ENCODE data around the gene IFT43.

DNA sequence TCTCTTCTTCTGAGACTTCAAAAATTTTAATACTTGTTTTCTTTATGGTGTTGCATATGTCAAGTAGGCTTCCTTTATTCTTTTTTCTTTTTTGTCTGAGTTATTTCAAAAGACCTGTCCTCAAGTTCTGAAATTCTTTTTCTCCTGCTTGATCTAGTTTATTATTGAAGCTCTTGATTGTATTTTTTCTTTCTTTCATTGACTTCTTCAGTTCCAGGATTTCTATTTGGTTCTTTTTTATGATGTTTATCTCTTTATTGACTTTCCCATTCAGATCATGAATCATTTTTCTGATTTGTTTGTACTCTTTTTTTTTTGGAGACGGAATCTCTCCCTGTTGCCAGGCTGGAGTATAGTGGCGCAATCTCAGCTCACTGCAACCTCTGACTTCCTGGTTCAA lies 34.1 kb downstream of the IFT43 start:
- TF ChIP-seq CREM (CRISPR knock-in tag; IDR thresholded peaks at IDR 0.05), result no peak
- TF ChIP-seq, protein P1, sequence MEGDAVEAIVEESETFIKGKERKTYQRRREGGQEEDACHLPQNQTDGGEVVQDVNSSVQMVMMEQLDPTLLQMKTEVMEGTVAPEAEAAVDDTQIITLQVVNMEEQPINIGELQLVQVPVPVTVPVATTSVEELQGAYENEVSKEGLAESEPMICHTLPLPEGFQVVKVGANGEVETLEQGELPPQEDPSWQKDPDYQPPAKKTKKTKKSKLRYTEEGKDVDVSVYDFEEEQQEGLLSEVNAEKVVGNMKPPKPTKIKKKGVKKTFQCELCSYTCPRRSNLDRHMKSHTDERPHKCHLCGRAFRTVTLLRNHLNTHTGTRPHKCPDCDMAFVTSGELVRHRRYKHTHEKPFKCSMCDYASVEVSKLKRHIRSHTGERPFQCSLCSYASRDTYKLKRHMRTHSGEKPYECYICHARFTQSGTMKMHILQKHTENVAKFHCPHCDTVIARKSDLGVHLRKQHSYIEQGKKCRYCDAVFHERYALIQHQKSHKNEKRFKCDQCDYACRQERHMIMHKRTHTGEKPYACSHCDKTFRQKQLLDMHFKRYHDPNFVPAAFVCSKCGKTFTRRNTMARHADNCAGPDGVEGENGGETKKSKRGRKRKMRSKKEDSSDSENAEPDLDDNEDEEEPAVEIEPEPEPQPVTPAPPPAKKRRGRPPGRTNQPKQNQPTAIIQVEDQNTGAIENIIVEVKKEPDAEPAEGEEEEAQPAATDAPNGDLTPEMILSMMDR (IDR thresholded peaks at IDR 0.05), result no peak
- no peak for TF ChIP-seq NR3C1 (CRISPR knock-in tag; conservative IDR thresholded peaks at IDR 0.05; ENCODE audit: low read depth)
- no peak for TF ChIP-seq SOX15 (CRISPR knock-in tag; IDR thresholded peaks at IDR 0.05)
- no peak for TF ChIP-seq TEAD1 (CRISPR knock-in tag; IDR thresholded peaks at IDR 0.05)
- no peak for TF ChIP-seq FOXK1 (CRISPR knock-in tag; IDR thresholded peaks at IDR 0.05)
- TF ChIP-seq, protein P2, sequence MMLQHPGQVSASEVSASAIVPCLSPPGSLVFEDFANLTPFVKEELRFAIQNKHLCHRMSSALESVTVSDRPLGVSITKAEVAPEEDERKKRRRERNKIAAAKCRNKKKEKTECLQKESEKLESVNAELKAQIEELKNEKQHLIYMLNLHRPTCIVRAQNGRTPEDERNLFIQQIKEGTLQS (CRISPR knock-in tag; conservative IDR thresholded peaks at IDR 0.05), result no peak
- TF ChIP-seq, protein P3, sequence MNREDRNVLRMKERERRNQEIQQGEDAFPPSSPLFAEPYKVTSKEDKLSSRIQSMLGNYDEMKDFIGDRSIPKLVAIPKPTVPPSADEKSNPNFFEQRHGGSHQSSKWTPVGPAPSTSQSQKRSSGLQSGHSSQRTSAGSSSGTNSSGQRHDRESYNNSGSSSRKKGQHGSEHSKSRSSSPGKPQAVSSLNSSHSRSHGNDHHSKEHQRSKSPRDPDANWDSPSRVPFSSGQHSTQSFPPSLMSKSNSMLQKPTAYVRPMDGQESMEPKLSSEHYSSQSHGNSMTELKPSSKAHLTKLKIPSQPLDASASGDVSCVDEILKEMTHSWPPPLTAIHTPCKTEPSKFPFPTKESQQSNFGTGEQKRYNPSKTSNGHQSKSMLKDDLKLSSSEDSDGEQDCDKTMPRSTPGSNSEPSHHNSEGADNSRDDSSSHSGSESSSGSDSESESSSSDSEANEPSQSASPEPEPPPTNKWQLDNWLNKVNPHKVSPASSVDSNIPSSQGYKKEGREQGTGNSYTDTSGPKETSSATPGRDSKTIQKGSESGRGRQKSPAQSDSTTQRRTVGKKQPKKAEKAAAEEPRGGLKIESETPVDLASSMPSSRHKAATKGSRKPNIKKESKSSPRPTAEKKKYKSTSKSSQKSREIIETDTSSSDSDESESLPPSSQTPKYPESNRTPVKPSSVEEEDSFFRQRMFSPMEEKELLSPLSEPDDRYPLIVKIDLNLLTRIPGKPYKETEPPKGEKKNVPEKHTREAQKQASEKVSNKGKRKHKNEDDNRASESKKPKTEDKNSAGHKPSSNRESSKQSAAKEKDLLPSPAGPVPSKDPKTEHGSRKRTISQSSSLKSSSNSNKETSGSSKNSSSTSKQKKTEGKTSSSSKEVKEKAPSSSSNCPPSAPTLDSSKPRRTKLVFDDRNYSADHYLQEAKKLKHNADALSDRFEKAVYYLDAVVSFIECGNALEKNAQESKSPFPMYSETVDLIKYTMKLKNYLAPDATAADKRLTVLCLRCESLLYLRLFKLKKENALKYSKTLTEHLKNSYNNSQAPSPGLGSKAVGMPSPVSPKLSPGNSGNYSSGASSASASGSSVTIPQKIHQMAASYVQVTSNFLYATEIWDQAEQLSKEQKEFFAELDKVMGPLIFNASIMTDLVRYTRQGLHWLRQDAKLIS (CRISPR knock-in tag; IDR thresholded peaks at IDR 0.05; ENCODE audit: borderline replicate concordance), result no peak
- no peak for TF ChIP-seq ZNF232 (CRISPR knock-in tag; IDR thresholded peaks at IDR 0.05)
